ENCODE data around the gene GOLGA8B.
"Not testable (repeated sequence)": the region's sequence is repeated elsewhere in the genome, so short reads cannot be mapped to it uniquely, and the experiment has no call there.

The GOLGA8B gene

DNA sequence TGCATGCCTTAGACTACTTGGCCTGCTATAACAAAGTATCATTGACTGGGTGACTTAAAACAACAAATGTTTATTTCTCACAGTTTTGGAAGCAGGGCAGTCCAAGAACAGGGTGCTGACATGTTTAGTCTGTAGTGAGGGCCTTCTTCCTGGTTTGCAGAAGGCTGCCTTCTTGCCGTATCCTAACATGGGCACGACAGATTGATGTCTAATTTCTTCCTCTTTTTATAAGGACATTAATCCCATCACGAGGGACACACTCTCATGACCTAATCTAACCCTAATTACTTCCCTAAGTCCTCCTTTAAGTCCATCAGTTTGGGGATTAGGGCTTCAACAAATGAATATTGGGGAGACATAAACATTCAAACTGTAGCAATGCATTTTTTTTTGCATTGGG lies 10.9 kb upstream of the GOLGA8B start:
- no peak for DNase-seq

DNA sequence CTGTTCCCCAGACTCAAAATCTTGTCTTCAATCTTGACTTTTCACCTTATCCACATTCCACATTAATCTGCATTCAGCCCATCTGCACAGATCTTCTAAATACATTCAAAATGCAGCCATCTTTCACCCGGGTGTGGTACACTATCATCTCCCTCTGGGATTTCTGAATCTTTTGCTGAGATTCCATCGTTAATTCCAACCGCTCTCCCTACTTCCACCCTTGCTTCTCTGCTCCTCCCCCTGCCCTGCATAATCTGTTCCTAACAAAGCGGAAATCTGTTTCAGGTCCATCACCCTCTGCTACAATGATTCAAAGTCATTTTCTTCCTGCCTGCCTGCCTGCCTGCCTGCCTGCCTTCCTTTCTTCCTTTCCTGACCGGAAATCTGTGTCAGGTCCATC lies 7.9 kb upstream of the GOLGA8B start:
- DNase-seq = no peak

DNA sequence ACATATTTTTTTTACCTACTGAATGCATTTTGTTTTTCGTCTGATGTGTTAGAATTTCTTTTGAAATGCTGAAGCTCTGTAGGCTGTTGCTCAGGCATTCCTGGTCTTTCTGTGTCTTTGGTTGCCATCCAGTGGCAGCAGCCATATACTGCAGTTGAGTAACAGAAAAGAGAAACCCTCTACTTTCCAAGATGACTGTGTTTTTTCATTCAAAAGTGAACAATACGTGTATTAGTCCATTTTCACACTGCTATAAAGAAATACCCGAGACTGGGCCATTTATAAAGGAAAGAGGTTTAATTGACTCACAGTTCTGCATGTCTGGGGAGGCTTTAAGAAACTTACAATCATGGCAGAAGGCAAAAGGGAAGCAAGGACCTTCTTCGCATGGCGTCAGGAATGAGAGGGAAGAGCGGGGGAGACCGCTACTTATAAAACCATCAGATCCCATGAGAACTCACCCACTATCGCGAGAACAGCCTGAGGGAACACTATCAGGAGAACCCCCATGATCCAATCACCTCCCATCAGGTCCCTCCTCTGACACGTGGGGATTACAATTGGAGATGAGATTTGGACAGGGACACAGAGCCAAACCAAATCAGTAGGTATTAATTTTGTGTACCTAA lies 4.7 kb upstream of the GOLGA8B start:
- DNase-seq = no peak

DNA sequence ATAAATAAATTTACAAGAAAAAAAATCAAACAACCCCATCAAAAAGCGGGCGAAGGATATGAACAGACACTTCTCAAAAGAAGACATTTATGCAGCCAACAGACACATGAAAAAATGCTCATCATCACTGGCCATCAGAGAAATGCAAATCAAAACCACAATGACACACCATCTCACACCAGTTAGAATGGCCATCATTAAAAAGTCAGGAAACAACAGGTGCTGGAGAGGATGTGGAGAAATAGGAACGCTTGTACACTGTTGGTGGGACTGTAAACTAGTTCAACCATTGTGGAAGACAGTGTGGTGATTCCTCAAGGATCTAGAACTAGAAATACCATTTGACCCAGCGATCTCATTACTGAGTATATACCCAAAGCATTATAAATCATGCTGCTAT lies 2.5 kb upstream of the GOLGA8B start:
- DNase-seq = not testable (repeated sequence)

DNA sequence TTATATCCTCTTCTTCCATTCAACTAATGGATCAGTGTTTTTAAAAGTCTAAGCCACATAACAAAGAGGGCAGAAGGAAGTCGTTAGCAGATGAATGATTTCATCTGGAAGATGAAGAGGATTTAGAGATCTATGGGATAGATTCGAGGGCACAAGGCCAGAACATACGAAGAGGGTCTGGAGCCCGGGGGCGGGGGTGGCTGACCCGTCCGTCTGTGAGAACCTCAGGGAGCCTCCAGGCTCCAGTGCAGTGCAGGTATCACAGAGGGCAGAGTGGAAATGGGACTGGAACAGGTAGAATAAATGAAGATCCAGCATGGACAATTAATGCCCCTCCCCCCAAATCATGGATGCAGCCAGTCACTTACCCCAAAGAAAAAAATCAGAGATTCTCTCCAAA lies 1.5 kb upstream of the GOLGA8B start:
- DNase-seq = no peak

DNA sequence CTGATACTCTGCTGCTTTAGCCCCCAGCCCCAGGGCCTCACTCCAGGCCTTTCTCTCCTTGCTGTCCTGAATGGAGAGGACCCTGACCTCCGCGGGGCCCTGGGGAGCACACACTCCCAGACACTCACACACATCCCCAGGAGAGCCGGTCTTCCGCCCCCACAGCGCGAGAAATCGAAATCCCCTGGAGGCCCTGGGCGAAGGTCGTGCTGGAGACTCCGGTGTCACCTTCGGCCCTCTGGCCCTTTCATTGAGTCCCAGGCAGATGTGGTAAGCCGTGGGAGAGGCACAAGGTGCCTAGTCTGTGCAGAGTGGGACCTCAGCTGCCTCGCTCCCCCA lies 848 bp upstream of the GOLGA8B start:
- no peak for DNase-seq

DNA sequence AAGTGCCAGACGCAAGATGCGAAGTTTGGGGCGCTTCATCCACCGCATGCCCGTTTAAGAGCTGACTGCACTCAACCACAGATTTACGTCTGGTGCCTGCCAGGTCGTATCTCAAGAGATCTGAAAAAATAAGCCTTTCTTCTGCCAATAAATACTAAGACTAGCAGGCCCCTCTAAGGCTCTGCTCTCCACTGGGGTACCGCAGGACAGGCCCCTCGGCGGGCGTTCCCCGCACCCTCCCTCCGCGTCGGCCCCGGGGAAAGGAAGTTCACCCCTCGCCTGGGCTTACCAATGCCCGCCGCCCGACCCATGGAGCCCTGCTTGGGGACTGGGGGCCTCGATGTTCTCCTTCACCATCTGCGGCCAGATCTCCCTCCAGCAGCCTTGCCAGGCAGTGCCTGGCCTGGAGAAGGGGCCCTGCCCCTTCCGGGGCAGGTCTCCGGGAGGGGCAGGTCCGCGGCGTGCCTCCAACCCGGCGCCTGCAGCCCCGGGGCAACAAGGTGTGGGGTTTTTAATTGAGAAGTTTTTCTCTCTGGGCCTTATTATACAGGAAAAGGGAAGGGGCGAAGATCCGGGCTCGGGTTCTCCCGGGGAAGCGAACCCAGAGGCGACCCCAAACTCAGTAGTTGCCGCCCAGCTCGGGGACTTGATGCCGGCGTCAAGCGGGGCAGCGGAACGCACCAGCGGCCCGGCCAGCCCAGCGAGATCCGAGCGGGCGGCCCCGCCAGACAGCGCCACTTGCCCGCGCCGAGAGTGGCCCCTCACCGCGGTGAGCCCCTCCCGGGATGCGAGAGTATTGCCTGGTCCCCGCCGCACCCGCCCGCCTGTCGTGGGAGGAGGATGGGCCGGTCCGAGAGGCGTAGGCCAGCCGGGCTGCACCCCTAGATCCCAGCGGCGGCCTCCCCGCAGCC lies 735 bp downstream of the GOLGA8B start:
- DNase-seq = peak; percentile 29

DNA sequence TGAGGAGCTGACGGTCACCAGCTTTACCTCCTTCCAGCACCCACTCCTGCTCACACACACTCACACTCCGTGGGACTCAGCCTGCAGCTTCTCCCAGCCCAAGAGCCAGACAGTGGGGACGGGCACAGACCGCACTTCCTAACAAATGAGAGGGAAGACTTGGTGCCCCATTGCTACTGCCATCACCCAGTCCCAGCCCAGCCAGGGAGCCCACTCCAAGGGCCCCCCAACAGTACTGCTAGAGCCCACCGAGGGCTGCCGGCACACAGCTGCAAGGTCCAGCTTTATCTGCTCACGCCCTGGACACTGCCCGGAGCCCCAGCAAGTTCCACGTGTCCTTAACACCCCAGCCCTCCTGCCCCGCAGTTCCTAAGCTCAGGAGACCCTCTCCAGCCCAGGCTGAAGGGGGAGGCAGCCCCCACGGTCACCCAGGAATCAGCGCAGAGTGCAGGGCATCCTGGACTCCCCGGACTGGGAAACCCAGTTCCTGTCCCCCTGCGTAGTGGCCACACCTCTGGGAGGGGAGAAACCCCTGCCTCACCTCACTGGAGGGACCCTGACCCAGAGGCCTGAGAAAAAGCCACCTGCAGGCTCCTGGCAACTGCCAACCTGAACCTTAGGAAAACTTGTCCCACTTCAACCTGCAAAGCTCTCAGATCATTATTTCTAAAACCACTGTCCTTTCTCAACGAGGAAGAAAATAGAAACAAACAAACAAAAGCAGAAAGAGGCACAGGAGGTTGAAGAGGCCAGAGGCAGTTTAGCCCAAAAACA lies 1.6 kb downstream of the GOLGA8B start:
- DNase-seq = not testable (repeated sequence)

DNA sequence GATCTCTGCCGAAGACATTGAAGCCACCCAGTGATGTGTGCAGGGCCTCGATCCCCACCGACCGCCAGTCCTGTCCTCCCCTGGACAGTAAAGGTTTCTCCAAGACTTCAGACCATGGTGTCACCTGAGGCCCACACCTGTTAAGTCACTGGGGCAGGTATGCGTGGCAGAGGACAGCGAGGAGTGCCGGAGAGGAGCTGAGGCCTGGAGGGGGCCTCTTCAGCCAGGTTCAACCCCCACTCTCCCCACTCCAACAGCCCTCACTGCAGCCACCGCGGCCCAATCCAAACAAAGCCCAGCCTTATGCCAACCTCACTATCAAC lies 2.4 kb downstream of the GOLGA8B start:
- no peak for DNase-seq

DNA sequence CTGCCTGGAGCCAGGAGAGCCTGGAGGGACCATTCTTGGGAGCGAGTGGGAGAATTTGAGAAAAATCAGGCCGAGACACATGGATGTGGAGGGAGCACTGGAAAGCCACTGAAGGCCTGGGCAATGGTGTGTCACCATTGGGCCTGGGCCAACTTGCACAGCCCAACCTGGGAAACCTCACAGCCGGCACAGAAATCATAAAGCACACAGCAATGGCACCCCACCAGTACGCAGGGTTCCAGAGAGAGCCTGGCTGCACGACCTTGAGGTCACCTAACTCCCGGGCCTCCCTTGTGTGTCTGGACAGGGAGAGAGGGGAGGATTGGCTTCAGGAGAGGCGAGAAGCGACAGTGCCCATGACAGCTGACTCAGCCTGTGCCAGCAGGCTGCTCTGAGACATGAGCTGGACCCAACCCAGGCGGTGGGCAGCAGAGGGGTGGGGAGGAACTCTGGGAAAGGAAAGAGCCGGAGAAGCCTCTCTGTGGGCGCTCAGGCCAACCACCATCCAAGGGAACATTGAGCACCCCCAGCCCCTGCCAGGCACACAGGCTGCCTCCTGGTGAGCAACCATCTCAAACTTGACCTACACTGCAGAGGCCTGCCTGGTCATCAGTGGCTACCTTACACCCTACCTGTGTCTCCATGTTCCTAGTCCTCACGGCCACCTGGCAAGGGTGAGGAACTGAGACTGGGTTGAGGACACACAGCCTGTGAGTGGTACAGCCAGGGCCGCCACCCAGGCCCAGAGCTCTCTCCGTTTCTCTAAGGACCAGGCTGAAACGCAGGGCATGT lies 3.0 kb downstream of the GOLGA8B start:
- DNase-seq = not testable (repeated sequence)

DNA sequence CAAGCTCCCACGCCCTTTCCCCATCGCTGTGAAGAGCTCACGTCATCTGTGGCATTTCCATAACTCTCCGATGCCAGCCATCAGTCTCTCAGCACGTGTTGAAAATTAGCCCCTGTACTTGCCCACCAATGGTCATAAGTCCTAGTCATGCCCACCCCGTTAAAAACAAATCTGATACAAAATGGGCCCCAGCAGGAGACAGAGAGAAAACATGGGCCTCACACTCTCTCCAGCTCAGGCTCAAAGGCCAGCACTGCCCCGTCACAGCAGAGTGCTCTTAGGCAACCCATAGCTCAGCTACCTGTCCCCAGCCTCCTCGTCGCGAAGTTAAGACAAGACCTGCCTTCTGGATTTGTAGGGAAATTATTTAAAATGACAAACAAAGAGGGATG lies 5.2 kb downstream of the GOLGA8B start:
- DNase-seq = no peak

DNA sequence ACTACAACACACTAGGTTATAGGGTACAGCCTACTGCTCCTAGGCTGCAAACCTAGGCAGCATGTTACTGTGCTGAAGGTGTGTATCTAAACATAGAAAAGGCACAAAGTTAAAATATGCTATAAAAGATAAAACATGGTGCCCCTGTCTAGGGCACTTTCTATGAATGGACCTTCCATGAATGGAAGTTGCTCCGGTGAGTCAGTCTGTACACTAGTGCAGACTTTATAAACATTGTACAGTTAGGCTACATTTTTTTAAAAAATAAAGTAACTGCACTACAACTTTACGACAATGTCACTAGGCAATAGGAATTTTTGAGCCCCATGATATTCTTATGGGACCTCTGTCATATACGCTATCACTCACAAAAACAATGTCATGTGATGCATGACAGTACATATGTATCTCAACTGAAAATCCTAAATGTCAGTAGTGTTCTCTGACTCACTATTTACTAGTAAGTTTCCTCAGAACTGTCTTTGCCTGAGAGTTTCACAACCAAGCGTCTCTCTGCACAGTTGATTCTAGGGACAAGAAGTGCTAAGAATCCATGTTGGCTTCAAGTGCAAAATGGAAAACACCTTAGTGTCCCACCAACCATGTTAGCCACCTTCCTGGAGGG lies 5.7 kb downstream of the GOLGA8B start:
- not testable (repeated sequence) for DNase-seq

DNA sequence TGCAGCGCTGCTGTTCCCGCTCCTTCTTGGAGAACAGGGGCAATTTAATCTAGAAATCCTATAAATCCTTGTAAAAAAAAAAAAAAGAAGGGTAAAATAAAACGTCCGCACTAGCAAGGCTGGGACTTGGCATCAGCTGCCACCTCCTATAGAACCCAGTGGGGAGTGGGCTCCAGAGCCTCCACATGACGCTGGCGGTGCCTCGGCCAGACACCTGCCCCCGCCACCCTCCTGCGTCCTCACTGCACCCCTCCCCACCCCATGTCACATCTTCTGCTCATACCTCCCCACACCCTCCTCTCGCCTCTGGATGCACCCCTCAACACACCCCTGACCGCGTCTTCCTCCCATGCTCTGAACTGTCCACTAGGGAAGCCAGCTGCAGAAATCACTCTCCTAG lies 8.4 kb downstream of the GOLGA8B start:
- not testable (repeated sequence) for DNase-seq

DNA sequence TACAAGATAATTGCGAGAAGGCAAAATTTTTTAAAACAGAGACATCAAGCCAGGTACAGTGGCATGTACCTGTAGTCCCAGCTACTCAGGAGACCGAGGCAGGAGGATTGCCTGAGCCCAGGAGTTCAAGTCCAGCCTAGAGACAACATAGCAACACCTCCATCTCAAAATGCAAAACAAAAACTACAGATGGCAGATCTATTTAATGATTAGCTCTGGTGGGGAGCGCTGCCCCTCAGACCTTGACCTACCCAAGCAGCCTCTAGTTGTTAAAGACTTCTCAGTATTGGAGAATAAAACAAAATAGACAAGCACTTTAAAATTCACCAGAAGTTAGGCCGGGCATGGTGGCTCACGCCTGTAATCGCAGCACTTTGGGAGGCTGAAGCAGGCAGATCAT lies 10.5 kb downstream of the GOLGA8B start:
- DNase-seq = not testable (repeated sequence)

DNA sequence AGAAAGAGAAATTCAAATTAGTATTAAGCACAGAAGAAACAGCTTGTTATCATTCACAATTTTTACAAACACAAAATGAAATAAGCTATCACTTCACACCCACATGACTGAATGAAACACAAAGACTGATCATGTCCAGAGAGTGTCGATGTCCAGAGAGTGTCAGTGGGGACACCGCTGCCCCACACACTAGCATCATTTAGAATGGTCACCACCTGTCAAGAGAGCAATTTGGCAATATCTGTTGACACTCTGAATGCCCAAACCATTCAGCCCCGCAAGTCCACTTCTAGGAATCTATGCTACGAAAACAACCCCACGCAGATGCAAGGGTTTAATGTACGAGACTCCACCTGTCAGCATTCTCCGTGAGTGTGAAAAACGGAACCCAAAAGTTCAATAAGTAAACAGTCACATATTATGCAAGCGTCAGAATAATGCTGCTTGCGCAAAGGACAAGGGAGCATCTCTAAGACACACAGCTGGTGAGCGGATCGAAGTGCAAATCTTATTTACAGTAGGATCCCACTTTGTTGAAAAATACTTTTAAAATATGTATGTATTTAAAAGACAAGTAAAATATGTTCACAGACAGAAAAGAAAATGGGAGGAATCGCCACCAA lies 11.3 kb downstream of the GOLGA8B start:
- not testable (repeated sequence) for DNase-seq

DNA sequence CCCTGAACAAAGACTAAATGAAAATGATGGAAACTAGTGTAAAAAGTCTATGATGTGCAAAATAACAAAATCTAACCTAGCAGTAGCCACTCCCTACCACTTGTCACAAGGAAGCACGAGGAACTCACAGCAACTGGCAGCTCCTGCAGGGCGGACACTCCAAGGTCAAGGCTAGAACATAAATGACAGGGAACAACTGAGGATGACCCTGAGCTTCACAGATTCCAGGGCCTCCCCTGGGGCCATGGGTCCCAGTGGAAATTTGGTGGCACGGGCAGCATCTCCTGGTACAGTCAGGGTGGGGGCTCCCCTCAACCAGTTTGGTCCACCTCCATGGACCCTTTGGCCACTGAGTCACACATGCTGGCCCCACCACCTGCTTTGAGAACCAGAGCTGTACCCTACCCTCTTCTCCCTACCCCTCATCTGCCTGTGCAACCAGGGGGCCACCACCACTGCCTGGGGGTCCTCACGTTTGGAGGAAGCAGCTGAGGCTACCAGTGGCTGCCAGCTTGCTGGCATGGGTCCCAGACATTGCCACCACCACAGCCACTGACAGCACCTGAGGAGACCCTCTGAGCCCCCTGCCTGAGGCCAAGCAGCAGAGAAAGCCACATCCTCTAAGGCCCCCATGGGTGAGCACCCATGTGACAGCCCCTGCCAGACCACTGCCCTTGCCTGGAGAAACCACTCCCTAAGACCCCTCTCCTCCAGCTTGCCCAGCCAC lies 13.6 kb downstream of the GOLGA8B start:
- DNase-seq = not testable (repeated sequence)

DNA sequence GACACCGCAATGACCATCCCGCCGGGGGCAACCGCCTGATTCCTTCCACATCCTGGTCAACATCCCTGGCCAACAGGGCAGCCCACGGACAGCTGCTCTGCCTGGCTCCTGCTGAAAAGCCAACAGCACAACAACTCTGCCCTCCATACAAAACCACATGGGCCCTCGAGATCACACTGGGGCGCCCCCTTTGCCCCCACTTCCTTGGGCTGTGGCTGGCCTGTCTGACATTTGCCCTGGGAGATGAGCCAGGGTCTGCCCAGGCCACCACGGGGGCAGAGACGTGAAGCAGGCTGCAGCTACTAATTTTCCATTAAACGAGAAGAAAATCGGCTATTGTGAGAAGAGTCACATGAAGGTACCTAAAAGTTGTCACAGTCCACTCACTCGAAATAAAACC lies 16.3 kb downstream of the GOLGA8B start:
- not testable (repeated sequence) for DNase-seq

DNA sequence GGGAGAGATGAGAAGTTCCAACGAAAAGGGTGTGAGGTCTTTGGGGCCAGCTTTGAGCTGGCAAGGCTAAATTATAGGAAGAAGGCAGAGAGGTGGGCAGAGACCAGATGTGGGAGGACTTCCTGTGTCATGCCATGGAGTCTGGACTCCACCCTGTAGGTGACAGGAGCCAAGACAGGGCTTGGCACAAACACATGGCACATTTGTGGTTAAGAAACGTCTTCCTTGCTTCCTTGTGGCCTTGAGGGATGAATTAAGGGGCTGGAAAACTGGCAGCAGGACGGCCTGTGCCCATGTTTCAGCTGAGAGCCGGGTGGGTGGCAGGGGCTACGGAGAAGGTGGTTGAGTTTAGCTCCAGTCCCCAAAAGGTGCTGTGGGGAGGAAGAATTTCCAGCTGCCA lies 18.7 kb downstream of the GOLGA8B start:
- not testable (repeated sequence) for DNase-seq

DNA sequence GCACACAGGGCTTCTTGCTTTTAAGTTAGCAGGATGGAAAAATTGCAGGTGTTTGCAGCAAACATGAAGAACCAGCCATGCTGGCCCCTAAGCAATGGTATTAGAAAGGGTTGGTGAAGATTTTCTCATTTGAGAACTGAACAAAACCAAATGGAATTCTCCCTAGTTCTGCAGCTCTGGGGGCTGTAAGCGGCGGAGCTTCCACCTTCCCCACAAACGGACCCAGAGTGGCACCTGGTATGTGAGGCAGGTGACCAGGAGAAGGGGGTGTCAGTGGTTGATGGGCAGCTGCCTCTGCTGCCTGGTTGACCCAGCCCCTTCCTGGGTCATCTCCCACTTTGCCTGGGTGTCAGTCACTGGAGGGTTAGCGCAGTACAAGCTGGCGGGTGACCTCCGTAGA lies 22.6 kb downstream of the GOLGA8B start:
- DNase-seq = not testable (repeated sequence)

DNA sequence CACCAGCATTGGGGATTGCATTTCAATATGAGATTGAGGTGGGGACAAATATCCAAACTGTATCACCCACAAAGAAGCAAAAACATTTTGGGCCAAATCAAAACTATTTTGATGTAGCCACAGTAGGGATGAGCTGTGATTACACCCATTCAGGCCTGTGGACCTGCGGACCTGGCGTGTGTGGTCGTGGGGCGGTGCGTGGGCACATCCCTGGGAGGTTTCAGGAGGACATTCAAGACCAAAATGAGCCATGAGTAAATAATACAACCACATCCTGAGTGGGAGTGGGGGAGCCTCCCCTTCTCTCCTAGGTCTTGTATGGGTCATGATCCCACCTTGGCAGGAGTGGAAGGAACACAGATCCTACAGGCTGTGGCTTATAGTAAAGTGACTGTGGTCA lies 23.7 kb downstream of the GOLGA8B start:
- DNase-seq = not testable (repeated sequence)

DNA sequence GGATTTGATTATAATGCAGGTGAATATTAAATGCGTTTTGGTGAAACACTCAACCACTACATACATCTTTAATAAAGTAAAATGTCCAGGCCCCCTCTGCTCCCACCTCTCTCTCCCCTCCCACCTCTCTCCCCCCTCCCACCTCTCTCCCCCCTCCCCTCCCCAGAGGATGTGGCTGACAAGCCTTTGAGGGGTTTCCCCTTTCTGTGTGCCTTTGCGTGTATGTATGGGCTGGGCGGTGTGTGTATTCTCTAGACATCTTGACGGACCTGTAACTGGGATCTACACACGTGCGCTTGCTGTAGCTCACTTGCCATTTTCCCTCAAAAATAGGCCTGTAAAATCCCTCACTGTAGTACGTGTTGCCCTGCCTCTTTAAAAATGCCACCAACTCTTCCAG lies 28.3 kb downstream of the GOLGA8B start:
- not testable (repeated sequence) for DNase-seq
